NT2/D1 (cell line): Measurements from ENCODE around the gene D2HGDH.

Experiments
- SUZ12 ChIP-seq: IDR thresholded peaks from 2 replicates; pipeline ENCODE4 v1.6.1; 2011; ENCODE audit not compliant: insufficient read length, insufficient read depth; ENCODE audit errors: extremely low read depth
- YY1 ChIP-seq: IDR thresholded peaks from 2 replicates; pipeline ENCODE4 v1.6.1; 2011; ENCODE audit not compliant: insufficient read length, insufficient read depth

- TF ChIP-seq SUZ12 (no peak), YY1 (no peak)
Measured at GRCh38 chr2:241811952-241812729, 77.7 kb downstream of the D2HGDH start.
